ENCODE measurements around the gene GHRL.

DNA sequence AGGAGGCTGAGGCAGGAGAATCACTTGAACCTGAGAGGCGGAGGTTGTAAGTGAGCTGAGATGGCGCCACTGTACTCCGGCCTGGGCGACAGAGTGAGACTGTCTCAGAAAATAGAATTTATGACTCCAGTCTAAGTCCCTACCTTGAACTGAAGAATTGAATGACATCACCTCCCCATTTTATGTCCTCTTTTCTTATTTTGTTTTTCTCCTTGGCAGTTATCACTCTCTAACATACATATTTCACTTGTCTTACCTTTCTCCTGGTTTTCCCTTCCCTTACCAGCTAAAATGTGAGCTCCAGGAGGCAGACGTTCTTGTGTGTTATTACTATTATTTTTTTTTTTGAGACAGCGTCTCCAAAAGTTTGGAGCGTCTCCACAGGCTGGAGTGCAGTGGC is 36.9 kb downstream of the GHRL start:
- TF ChIP-seq, protein P1, sequence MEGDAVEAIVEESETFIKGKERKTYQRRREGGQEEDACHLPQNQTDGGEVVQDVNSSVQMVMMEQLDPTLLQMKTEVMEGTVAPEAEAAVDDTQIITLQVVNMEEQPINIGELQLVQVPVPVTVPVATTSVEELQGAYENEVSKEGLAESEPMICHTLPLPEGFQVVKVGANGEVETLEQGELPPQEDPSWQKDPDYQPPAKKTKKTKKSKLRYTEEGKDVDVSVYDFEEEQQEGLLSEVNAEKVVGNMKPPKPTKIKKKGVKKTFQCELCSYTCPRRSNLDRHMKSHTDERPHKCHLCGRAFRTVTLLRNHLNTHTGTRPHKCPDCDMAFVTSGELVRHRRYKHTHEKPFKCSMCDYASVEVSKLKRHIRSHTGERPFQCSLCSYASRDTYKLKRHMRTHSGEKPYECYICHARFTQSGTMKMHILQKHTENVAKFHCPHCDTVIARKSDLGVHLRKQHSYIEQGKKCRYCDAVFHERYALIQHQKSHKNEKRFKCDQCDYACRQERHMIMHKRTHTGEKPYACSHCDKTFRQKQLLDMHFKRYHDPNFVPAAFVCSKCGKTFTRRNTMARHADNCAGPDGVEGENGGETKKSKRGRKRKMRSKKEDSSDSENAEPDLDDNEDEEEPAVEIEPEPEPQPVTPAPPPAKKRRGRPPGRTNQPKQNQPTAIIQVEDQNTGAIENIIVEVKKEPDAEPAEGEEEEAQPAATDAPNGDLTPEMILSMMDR (IDR thresholded peaks at IDR 0.05): no peak
- TF ChIP-seq POLR2A (IDR thresholded peaks at IDR 0.05): no peak

Measured in esophagus squamous epithelium (tissue), 4 donors.